ENCODE data around the gene ZMYND8. TPM values are rescaled to one million over a fixed set of nuclear protein-coding genes. Genes with fewer than 3 reads are reported as not detected.
"Not testable (repeated sequence)": the region's sequence is repeated elsewhere in the genome, so short reads cannot be mapped to it uniquely, and the experiment has no call there.

Gene ZMYND8
- total RNA-seq, 1 experiment from 2014 or later: 44.1 TPM

- Histone ChIP-seq H3K9me3 (ENCODE audit: low read length) (no peaks in the 10 kb centered on the region), H3K36me3 (ENCODE audit: insufficient read depth, low read length) (peaks cover 74% of the 10 kb centered on the region), H4K20me1 (ENCODE audit: insufficient read depth, low read depth, low read length) (no peaks in the 10 kb centered on the region), H3K4me1 (ENCODE audit: low read length) (no peaks in the 10 kb centered on the region), H3K79me2 (ENCODE audit: low read length) (peaks cover 28% of the 10 kb centered on the region), H3K27me3 (ENCODE audit: low read length) (no peaks in the 10 kb centered on the region), H3K9ac (ENCODE audit: low read length) (no peak overlapping the region), H3K27ac (ENCODE audit: low read length) (no peak overlapping the region), H3K4me3 (ENCODE audit: low read length) (no peak overlapping the region), H2AFZ (ENCODE audit: low read length) (no peak overlapping the region), H3K4me2 (ENCODE audit: low read depth, low read length, poor library complexity, severe bottlenecking) (no peak overlapping the region), H3K9me2 (replicated peaks; ENCODE audit: insufficient read depth, low read length) (no peaks in the 10 kb centered on the region)
- DNase-seq: no peak
These were observed 67.4 kb downstream of the ZMYND8 start for GRCh38 chr20:47289096-47289495.

GRCh38 chr20:47288530-47288929, 68.0 kb downstream of the ZMYND8 start:
- H3K27ac ChIP-seq (ENCODE audit: low read length); H3K4me3 ChIP-seq (ENCODE audit: low read length); H3K9me3 ChIP-seq (ENCODE audit: low read length); H3K9me2 ChIP-seq (replicated peaks; ENCODE audit: insufficient read depth, low read length); H3K9ac ChIP-seq (ENCODE audit: low read length); DNase-seq; H3K27me3 ChIP-seq (ENCODE audit: low read length); H3K4me1 ChIP-seq (ENCODE audit: low read length); H2AFZ ChIP-seq (ENCODE audit: low read length); H4K20me1 ChIP-seq (ENCODE audit: insufficient read depth, low read depth, low read length); H3K4me2 ChIP-seq (ENCODE audit: low read depth, low read length, poor library complexity, severe bottlenecking): not testable (repeated sequence)
- Histone ChIP-seq H3K79me2 (ENCODE audit: low read length) (peaks cover 28% of the 10 kb centered on the region), H3K36me3 (ENCODE audit: insufficient read depth, low read length) (peaks cover 74% of the 10 kb centered on the region)

- peaks cover 79% of the 10 kb centered on the region for H3K36me3 ChIP-seq (ENCODE audit: insufficient read depth, low read length)
- H3K4me2 ChIP-seq (ENCODE audit: low read depth, low read length, poor library complexity, severe bottlenecking): no peak overlapping the region
- H3K9me3 ChIP-seq (ENCODE audit: low read length): no peaks in the 10 kb centered on the region
- H3K4me1 ChIP-seq (ENCODE audit: low read length): no peaks in the 10 kb centered on the region
- no peak overlapping the region for H3K4me3 ChIP-seq (ENCODE audit: low read length)
- no peak overlapping the region for H2AFZ ChIP-seq (ENCODE audit: low read length)
- no peak for DNase-seq
- no peak overlapping the region for H3K27ac ChIP-seq (ENCODE audit: low read length)
- H3K9me2 ChIP-seq (replicated peaks; ENCODE audit: insufficient read depth, low read length): no peaks in the 10 kb centered on the region
- no peaks in the 10 kb centered on the region for H3K27me3 ChIP-seq (ENCODE audit: low read length)
- no peak overlapping the region for H3K9ac ChIP-seq (ENCODE audit: low read length)
- no peaks in the 10 kb centered on the region for H4K20me1 ChIP-seq (ENCODE audit: insufficient read depth, low read depth, low read length)
- peaks cover 33% of the 10 kb centered on the region for H3K79me2 ChIP-seq (ENCODE audit: low read length)
These were observed 68.8 kb downstream of the ZMYND8 start for GRCh38 chr20:47287609-47288144.

GRCh38 chr20:47286681-47287080, 69.8 kb downstream of the ZMYND8 start:
- Histone ChIP-seq H3K36me3 (ENCODE audit: insufficient read depth, low read length) (peaks cover 75% of the 10 kb centered on the region), H4K20me1 (ENCODE audit: insufficient read depth, low read depth, low read length) (no peaks in the 10 kb centered on the region), H3K79me2 (ENCODE audit: low read length) (peaks cover 35% of the 10 kb centered on the region), H3K4me3 (ENCODE audit: low read length) (no peak overlapping the region), H3K9me2 (replicated peaks; ENCODE audit: insufficient read depth, low read length) (no peaks in the 10 kb centered on the region), H3K27ac (ENCODE audit: low read length) (no peak overlapping the region), H3K9me3 (ENCODE audit: low read length) (no peaks in the 10 kb centered on the region), H3K4me1 (ENCODE audit: low read length) (no peaks in the 10 kb centered on the region), H2AFZ (ENCODE audit: low read length) (no peak overlapping the region), H3K4me2 (ENCODE audit: low read depth, low read length, poor library complexity, severe bottlenecking) (no peak overlapping the region), H3K27me3 (ENCODE audit: low read length) (no peaks in the 10 kb centered on the region), H3K9ac (ENCODE audit: low read length) (no peak overlapping the region)
- DNase-seq: no peak

GRCh38 chr20:47285189-47285588, 71.3 kb downstream of the ZMYND8 start:
- Histone ChIP-seq H3K9ac (ENCODE audit: low read length) (no peak overlapping the region), H3K36me3 (ENCODE audit: insufficient read depth, low read length) (peaks cover 68% of the 10 kb centered on the region), H3K9me3 (ENCODE audit: low read length) (no peaks in the 10 kb centered on the region), H3K27ac (ENCODE audit: low read length) (no peak overlapping the region), H3K4me2 (ENCODE audit: low read depth, low read length, poor library complexity, severe bottlenecking) (no peak overlapping the region), H4K20me1 (ENCODE audit: insufficient read depth, low read depth, low read length) (no peaks in the 10 kb centered on the region), H3K4me1 (ENCODE audit: low read length) (no peaks in the 10 kb centered on the region), H3K4me3 (ENCODE audit: low read length) (no peak overlapping the region), H3K9me2 (replicated peaks; ENCODE audit: insufficient read depth, low read length) (no peaks in the 10 kb centered on the region), H3K79me2 (ENCODE audit: low read length) (peaks cover 29% of the 10 kb centered on the region), H2AFZ (ENCODE audit: low read length) (no peak overlapping the region), H3K27me3 (ENCODE audit: low read length) (no peaks in the 10 kb centered on the region)
- DNase-seq: no peak

- H3K4me1 ChIP-seq (ENCODE audit: low read length): no peaks in the 10 kb centered on the region
- no peak for DNase-seq
- peaks cover 60% of the 10 kb centered on the region for H3K36me3 ChIP-seq (ENCODE audit: insufficient read depth, low read length)
- no peaks in the 10 kb centered on the region for H3K9me3 ChIP-seq (ENCODE audit: low read length)
- H3K9me2 ChIP-seq (replicated peaks; ENCODE audit: insufficient read depth, low read length): no peaks in the 10 kb centered on the region
- peaks cover 26% of the 10 kb centered on the region for H3K79me2 ChIP-seq (ENCODE audit: low read length)
- H3K27ac ChIP-seq (ENCODE audit: low read length): no peak overlapping the region
- H3K9ac ChIP-seq (ENCODE audit: low read length): no peak overlapping the region
- H3K4me3 ChIP-seq (ENCODE audit: low read length): no peak overlapping the region
- no peak overlapping the region for H3K4me2 ChIP-seq (ENCODE audit: low read depth, low read length, poor library complexity, severe bottlenecking)
- H2AFZ ChIP-seq (ENCODE audit: low read length): no peak overlapping the region
- H4K20me1 ChIP-seq (ENCODE audit: insufficient read depth, low read depth, low read length): no peaks in the 10 kb centered on the region
- H3K27me3 ChIP-seq (ENCODE audit: low read length): no peaks in the 10 kb centered on the region
These were observed 72.1 kb downstream of the ZMYND8 start for GRCh38 chr20:47284373-47284772.

- H3K79me2 ChIP-seq (ENCODE audit: low read length): peaks cover 32% of the 10 kb centered on the region
- no peak for DNase-seq
These were observed 73.1 kb downstream of the ZMYND8 start for GRCh38 chr20:47283411-47283810.

GRCh38 chr20:47282864-47283263, 73.6 kb downstream of the ZMYND8 start:
- H3K4me3 ChIP-seq (ENCODE audit: low read length): no peak overlapping the region
- DNase-seq: no peak
- H3K27ac ChIP-seq (ENCODE audit: low read length): no peak overlapping the region
- no peaks in the 10 kb centered on the region for H3K4me1 ChIP-seq (ENCODE audit: low read length)
- H3K4me2 ChIP-seq (ENCODE audit: low read depth, low read length, poor library complexity, severe bottlenecking): no peak overlapping the region
- peaks cover 63% of the 10 kb centered on the region for H3K36me3 ChIP-seq (ENCODE audit: insufficient read depth, low read length)
- H3K9me3 ChIP-seq (ENCODE audit: low read length): no peaks in the 10 kb centered on the region
- no peak overlapping the region for H2AFZ ChIP-seq (ENCODE audit: low read length)
- H3K9me2 ChIP-seq (replicated peaks; ENCODE audit: insufficient read depth, low read length): no peaks in the 10 kb centered on the region
- no peaks in the 10 kb centered on the region for H4K20me1 ChIP-seq (ENCODE audit: insufficient read depth, low read depth, low read length)
- H3K27me3 ChIP-seq (ENCODE audit: low read length): no peaks in the 10 kb centered on the region
- H3K79me2 ChIP-seq (ENCODE audit: low read length): peaks cover 38% of the 10 kb centered on the region
- no peak overlapping the region for H3K9ac ChIP-seq (ENCODE audit: low read length)

More at GRCh38 chr20:47283411-47283810, 73.1 kb downstream of the ZMYND8 start:
- peaks cover 60% of the 10 kb centered on the region for H3K36me3 ChIP-seq (ENCODE audit: insufficient read depth, low read length)
- H4K20me1 ChIP-seq (ENCODE audit: insufficient read depth, low read depth, low read length): no peaks in the 10 kb centered on the region
- H3K9me3 ChIP-seq (ENCODE audit: low read length): no peaks in the 10 kb centered on the region
- H3K27me3 ChIP-seq (ENCODE audit: low read length): no peaks in the 10 kb centered on the region
- no peak overlapping the region for H3K4me2 ChIP-seq (ENCODE audit: low read depth, low read length, poor library complexity, severe bottlenecking)
- H3K4me1 ChIP-seq (ENCODE audit: low read length): no peaks in the 10 kb centered on the region
- no peak overlapping the region for H3K4me3 ChIP-seq (ENCODE audit: low read length)
- H3K27ac ChIP-seq (ENCODE audit: low read length): no peak overlapping the region
- no peak overlapping the region for H2AFZ ChIP-seq (ENCODE audit: low read length)
- no peak overlapping the region for H3K9ac ChIP-seq (ENCODE audit: low read length)
- H3K9me2 ChIP-seq (replicated peaks; ENCODE audit: insufficient read depth, low read length): no peaks in the 10 kb centered on the region

GRCh38 chr20:47281376-47281775, 75.1 kb downstream of the ZMYND8 start:
- H3K27me3 ChIP-seq (ENCODE audit: low read length): no peaks in the 10 kb centered on the region
- H3K4me3 ChIP-seq (ENCODE audit: low read length): no peak overlapping the region
- no peak overlapping the region for H2AFZ ChIP-seq (ENCODE audit: low read length)
- H3K36me3 ChIP-seq (ENCODE audit: insufficient read depth, low read length): peaks cover 62% of the 10 kb centered on the region
- H3K4me1 ChIP-seq (ENCODE audit: low read length): no peaks in the 10 kb centered on the region
- no peaks in the 10 kb centered on the region for H4K20me1 ChIP-seq (ENCODE audit: insufficient read depth, low read depth, low read length)
- no peak overlapping the region for H3K27ac ChIP-seq (ENCODE audit: low read length)
- no peaks in the 10 kb centered on the region for H3K9me3 ChIP-seq (ENCODE audit: low read length)
- H3K4me2 ChIP-seq (ENCODE audit: low read depth, low read length, poor library complexity, severe bottlenecking): no peak overlapping the region
- H3K9ac ChIP-seq (ENCODE audit: low read length): no peak overlapping the region
- H3K9me2 ChIP-seq (replicated peaks; ENCODE audit: insufficient read depth, low read length): no peaks in the 10 kb centered on the region
- DNase-seq: no peak
- H3K79me2 ChIP-seq (ENCODE audit: low read length): peaks cover 44% of the 10 kb centered on the region
